Fibroblast of lung (primary cell): Measurements from ENCODE around the gene SH2D1B. TPM values are rescaled to one million over a fixed set of nuclear protein-coding genes. Genes with fewer than 3 reads are reported as not detected.
"Not testable (repeated sequence)": the region's sequence is repeated elsewhere in the genome, so short reads cannot be mapped to it uniquely, and the experiment has no call there.

Source experiments
- DNase-seq, 2 donors: peaks; one replicate each; pipeline versions ENCODE4 v3.0.0 to v3.0.0-alpha.2; 2010; ENCODE audit warnings: low read depth in 2 of 2
- H2AFZ ChIP-seq: 2 replicates; pipeline ENCODE4 v1.5.1; 2012; ENCODE audit warnings: low read length, control low read depth, inconsistent platforms
- H3K27ac ChIP-seq: 2 replicates; pipeline ENCODE4 v1.5.1; 2011; ENCODE audit warnings: low read length, control low read depth; ENCODE audit not compliant: insufficient read depth
- H3K27me3 ChIP-seq: 2 replicates; pipeline ENCODE4 v1.5.1; 2011; ENCODE audit warnings: mild to moderate bottlenecking, low read length; ENCODE audit not compliant: control insufficient read depth, insufficient read depth
- H3K36me3 ChIP-seq: 2 replicates; pipeline ENCODE4 v1.5.1; 2011; ENCODE audit warnings: low read length; ENCODE audit not compliant: control insufficient read depth, insufficient read depth
- H3K4me1 ChIP-seq: 2 replicates; pipeline ENCODE4 v1.5.1; 2011; ENCODE audit warnings: low read length; ENCODE audit not compliant: control insufficient read depth, insufficient read depth; ENCODE audit errors: extremely low read depth
- H3K4me2 ChIP-seq: 2 replicates; pipeline ENCODE4 v1.5.1; 2011; ENCODE audit warnings: low read length, control low read depth; ENCODE audit not compliant: insufficient read depth; ENCODE audit errors: extremely low read depth
- H3K4me3 ChIP-seq, 4 experiments: fragments of 200-600 bp in 1 of 4; sonication (generic) in 1 of 4; replicated peaks in 1 of 4; 2 replicates each; pipeline ENCODE4 v1.5.1; 2011 to 2016; ENCODE audit warnings: low read length in 4 of 4, low read depth in 3 of 4, mild to moderate bottlenecking in 3 of 4, control low read depth in 2 of 4, inconsistent platforms in 1 of 4, mixed read lengths in 1 of 4; ENCODE audit not compliant: insufficient read depth in 1 of 4; ENCODE audit errors: control extremely low read depth in 1 of 4
- H3K79me2 ChIP-seq: 2 replicates; pipeline ENCODE4 v1.5.1; 2012; ENCODE audit warnings: mild to moderate bottlenecking, low read length, inconsistent platforms; ENCODE audit not compliant: control insufficient read depth, insufficient read depth
- H3K9ac ChIP-seq: 2 replicates; pipeline ENCODE4 v1.5.1; 2011; ENCODE audit warnings: mild to moderate bottlenecking, low read length, control low read depth; ENCODE audit not compliant: insufficient read depth
- H3K9me3 ChIP-seq: 2 replicates; pipeline ENCODE4 v1.5.1; 2012; ENCODE audit warnings: low read depth, low read length; ENCODE audit not compliant: control insufficient read depth, insufficient read depth
- H4K20me1 ChIP-seq: 2 replicates; pipeline ENCODE4 v1.5.1; 2011; ENCODE audit warnings: low read length; ENCODE audit not compliant: control insufficient read depth, insufficient read depth; ENCODE audit errors: extremely low read depth
- CTCF ChIP-seq, 2 donors: IDR thresholded peaks in 1 of 2; conservative IDR thresholded peaks in 1 of 2; 1 replicate in 1 of 2; 2 replicates in 1 of 2; pipeline ENCODE4 v1.5.1; 2011 to 2012; ENCODE audit warnings: low read length in 2 of 2, control low read depth in 1 of 2, inconsistent platforms in 1 of 2, low read depth in 1 of 2, mild to moderate bottlenecking in 1 of 2
- EZH2 ChIP-seq: IDR thresholded peaks from 2 replicates; pipeline ENCODE4 v1.5.1; 2012; ENCODE audit warnings: low read length, control low read depth, mild to moderate bottlenecking; ENCODE audit errors: missing control alignments
- polyA plus RNA-seq, 2 donors: library from polyadenylated mRNA; depleted of rRNA in 1 of 2; stranded (reverse) in 1 of 2; unstranded in 1 of 2; fragments of >200 nt; gene quantifications; 2 replicates each; pipeline ENCODE4 v1.2.1, GENCODE V29; 2011 to 2012; ENCODE audit warnings: missing spikeins in 1 of 2
- total RNA-seq: library from RNA; depleted of rRNA; stranded (reverse); fragments of >200 nt; gene quantifications from 2 replicates; pipeline ENCODE4 v1.2.1, GENCODE V29; 2014

The SH2D1B gene
- total and polyA plus RNA-seq, 2 donors (not counting 1 experiment from before 2014, with no cell fraction given), result not detected

- Histone ChIP-seq H3K79me2 (no peaks in the 10 kb centered on the region), H3K9me3 (no peaks in the 10 kb centered on the region), H2AFZ (no peak overlapping the region), H3K4me2 (no peak overlapping the region), H3K4me3 (no peak overlapping the region), H3K27me3 (no peaks in the 10 kb centered on the region), H3K4me1 (no peaks in the 10 kb centered on the region), H3K9ac (no peak overlapping the region), H4K20me1 (no peaks in the 10 kb centered on the region), H3K27ac (no peak overlapping the region), H3K36me3 (no peaks in the 10 kb centered on the region)
- TF ChIP-seq EZH2 (no peak), CTCF (conservative IDR thresholded peaks at IDR 0.05 in 1 of 2, IDR thresholded peaks at IDR 0.05 in 1 of 2; ENCODE audit: low read depth in 1 of 2, low read length in 2 of 2) (peak; percentile 47 to 52)
- peak in 1 of 2 donors; percentile 51 for DNase-seq
Measured at GRCh38 chr1:162357681-162358266, 54.2 kb downstream of the SH2D1B start.

- H2AFZ ChIP-seq, result no peak overlapping the region
- no peak overlapping the region for H3K4me2 ChIP-seq
- peaks cover 2% of the 10 kb centered on the region for H3K4me1 ChIP-seq
- no peak overlapping the region for H3K9ac ChIP-seq
- H3K36me3 ChIP-seq, result no peaks in the 10 kb centered on the region
- DNase-seq, result no peak
- TF ChIP-seq EZH2 (no peak), CTCF (conservative IDR thresholded peaks at IDR 0.05 in 1 of 2, IDR thresholded peaks at IDR 0.05 in 1 of 2; ENCODE audit: low read depth in 1 of 2, low read length in 2 of 2) (no peak)
- no peaks in the 10 kb centered on the region for H3K9me3 ChIP-seq
- H3K79me2 ChIP-seq, result no peaks in the 10 kb centered on the region
- H3K27me3 ChIP-seq, result no peaks in the 10 kb centered on the region
- H3K4me3 ChIP-seq, result no peak overlapping the region
- no peaks in the 10 kb centered on the region for H4K20me1 ChIP-seq
- H3K27ac ChIP-seq, result no peak overlapping the region
Measured at GRCh38 chr1:162353702-162354101, 58.2 kb downstream of the SH2D1B start.

GRCh38 chr1:162353078-162353477, 58.9 kb downstream of the SH2D1B start:
- H3K27ac ChIP-seq, result no peak overlapping the region
- no peaks in the 10 kb centered on the region for H3K79me2 ChIP-seq
- no peak for DNase-seq
- no peak overlapping the region for H3K4me3 ChIP-seq
- no peak overlapping the region for H3K9ac ChIP-seq
- peaks cover 2% of the 10 kb centered on the region for H3K4me1 ChIP-seq
- no peaks in the 10 kb centered on the region for H3K36me3 ChIP-seq
- no peak overlapping the region for H3K4me2 ChIP-seq
- no peaks in the 10 kb centered on the region for H3K27me3 ChIP-seq
- TF ChIP-seq CTCF (conservative IDR thresholded peaks at IDR 0.05 in 1 of 2, IDR thresholded peaks at IDR 0.05 in 1 of 2; ENCODE audit: low read depth in 1 of 2, low read length in 2 of 2) (no peak), EZH2 (no peak)
- H3K9me3 ChIP-seq, result no peaks in the 10 kb centered on the region
- H2AFZ ChIP-seq, result no peak overlapping the region
- H4K20me1 ChIP-seq, result no peaks in the 10 kb centered on the region

- not testable (repeated sequence) for H3K27ac ChIP-seq, H3K4me2 ChIP-seq, H3K9me3 ChIP-seq, H4K20me1 ChIP-seq, H3K4me3 ChIP-seq, H3K79me2 ChIP-seq, H3K27me3 ChIP-seq, H3K36me3 ChIP-seq, H3K4me1 ChIP-seq, H2AFZ ChIP-seq, DNase-seq, H3K9ac ChIP-seq
Measured at GRCh38 chr1:162351874-162352273, 60.1 kb downstream of the SH2D1B start.
